Measurements from ENCODE around the gene FDPS. TPM values are rescaled to one million over a fixed set of nuclear protein-coding genes. Genes with fewer than 3 reads are reported as not detected.

FDPS gene
- polyA plus RNA-seq, 1 experiment = 126 TPM

DNA sequence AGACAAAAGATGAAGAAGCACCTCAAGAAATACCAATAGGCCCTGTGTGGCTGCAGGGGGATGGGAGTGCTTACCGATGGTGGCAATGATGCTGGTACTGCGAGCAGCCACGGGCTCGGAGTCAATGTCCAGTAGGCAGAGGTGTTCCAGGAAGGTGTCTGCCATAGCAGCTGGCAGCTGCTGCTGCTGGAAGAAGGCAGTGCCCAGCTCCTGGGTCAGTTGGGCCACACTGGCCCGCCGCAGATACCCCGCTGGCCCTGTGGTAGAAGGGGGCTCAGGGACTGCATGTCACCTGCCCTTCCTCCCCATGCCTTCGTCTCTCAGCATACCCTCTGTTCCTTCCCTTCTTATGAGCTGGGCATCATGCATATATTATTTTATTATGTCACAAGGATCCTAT lies 8.6 kb upstream of the FDPS start:
- TF ChIP-seq, protein P1, sequence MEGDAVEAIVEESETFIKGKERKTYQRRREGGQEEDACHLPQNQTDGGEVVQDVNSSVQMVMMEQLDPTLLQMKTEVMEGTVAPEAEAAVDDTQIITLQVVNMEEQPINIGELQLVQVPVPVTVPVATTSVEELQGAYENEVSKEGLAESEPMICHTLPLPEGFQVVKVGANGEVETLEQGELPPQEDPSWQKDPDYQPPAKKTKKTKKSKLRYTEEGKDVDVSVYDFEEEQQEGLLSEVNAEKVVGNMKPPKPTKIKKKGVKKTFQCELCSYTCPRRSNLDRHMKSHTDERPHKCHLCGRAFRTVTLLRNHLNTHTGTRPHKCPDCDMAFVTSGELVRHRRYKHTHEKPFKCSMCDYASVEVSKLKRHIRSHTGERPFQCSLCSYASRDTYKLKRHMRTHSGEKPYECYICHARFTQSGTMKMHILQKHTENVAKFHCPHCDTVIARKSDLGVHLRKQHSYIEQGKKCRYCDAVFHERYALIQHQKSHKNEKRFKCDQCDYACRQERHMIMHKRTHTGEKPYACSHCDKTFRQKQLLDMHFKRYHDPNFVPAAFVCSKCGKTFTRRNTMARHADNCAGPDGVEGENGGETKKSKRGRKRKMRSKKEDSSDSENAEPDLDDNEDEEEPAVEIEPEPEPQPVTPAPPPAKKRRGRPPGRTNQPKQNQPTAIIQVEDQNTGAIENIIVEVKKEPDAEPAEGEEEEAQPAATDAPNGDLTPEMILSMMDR (IDR thresholded peaks at IDR 0.05; ENCODE audit: insufficient read depth, low read depth, low read length) = no peak
- Histone ChIP-seq H3K4me3 (ENCODE audit: low read depth, low read length) (no peak overlapping the region), H3K27me3 (ENCODE audit: control insufficient read depth, insufficient read depth, low read length) (peaks cover 20% of the 10 kb centered on the region), H3K36me3 (ENCODE audit: control insufficient read depth, insufficient read depth, low read length) (no peaks in the 10 kb centered on the region)
- POLR2A ChIA-PET = no interaction called here
- CTCF ChIA-PET = interaction anchor here (1.0 to 2.2 kb wide), 4 partner anchors 22 to 81 kb away, joined by 3 to 10 read pairs (median 6); no protein-coding TSS in a partner anchor
- DNase-seq (ENCODE audit: low read depth) = no peak

DNA sequence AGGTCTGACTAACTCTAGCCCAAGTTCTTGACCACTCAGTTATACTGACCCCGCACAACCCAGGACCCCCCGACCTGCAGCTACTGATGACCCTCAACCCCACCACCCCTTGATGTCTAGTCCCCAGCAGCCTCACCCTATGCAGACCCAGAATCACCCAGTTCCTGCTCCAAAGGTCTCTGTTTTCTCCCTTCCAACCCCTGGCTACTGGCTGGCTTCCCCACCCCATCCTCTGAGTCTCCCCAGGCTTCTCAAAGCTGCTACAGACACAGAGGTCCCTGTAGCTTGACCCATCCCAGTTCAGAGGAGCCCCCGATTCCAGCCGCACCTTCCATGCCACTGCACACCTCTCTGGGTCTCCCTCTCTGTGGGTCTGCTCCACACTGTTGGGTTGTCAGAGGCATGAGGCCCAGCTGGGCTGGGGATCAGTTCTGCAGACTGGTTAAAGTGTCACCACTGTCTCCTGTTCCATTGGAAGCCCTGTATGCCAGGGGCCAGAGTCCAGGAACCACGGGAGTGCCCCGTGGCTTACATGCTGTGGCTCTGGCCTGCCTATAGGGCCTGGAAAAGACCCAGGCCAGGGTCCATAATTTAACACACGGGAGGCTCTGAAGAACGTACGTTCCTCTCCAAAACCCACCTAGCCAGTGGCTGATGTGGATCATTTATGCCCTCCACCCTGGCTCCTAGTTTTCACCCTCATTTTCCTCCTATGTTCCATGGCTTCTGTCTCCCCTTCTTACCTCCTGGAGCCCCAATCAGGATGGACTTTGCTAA lies 7.9 kb upstream of the FDPS start:
- CTCF ChIA-PET = interaction anchor here (1.0 to 2.2 kb wide), 4 partner anchors 22 to 80 kb away, joined by 3 to 10 read pairs (median 6); no protein-coding TSS in a partner anchor
- POLR2A ChIA-PET = no interaction called here
- TF ChIP-seq, protein P1 (IDR thresholded peaks at IDR 0.05; ENCODE audit: insufficient read depth, low read depth, low read length) = no peak
- no peak for DNase-seq (ENCODE audit: low read depth)
- Histone ChIP-seq H3K36me3 (ENCODE audit: control insufficient read depth, insufficient read depth, low read length) (no peaks in the 10 kb centered on the region), H3K4me3 (ENCODE audit: low read depth, low read length) (no peak overlapping the region), H3K27me3 (ENCODE audit: control insufficient read depth, insufficient read depth, low read length) (peaks cover 13% of the 10 kb centered on the region)

DNA sequence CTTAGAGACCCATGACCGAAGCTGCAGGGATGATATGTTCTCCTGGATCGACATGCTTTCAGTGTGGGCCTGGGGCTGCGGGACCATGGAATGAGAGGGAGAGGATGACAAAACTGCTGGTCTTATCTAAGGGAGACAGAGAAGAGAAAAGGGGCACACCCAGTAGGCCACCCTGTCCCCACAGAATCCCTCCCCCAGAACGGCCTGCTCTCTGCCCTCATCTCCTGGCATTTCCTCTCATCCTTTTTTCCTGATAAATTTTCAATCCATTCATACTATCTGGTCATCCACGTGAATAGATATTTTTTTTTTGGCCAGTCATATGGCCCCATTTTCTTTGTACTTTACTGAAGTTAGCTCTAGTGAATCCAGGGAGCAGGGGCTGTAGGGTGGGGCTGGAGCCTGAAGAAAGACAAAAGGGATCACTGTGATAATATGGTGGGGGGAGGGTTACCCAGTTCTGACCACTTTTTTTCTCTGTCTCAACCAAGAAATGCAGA lies 7.3 kb upstream of the FDPS start, which contains the start of gene PKLR:
PKLR (minus strand) TSS at position 97 of the 500 bp plus-strand sequence; CDS start at position 54, 43 bp downstream.
- Histone ChIP-seq H3K4me3 (ENCODE audit: low read depth, low read length) (no peak within 1 kb of the TSS), H3K27me3 (ENCODE audit: control insufficient read depth, insufficient read depth, low read length) (peaks cover 7% of the 10 kb centered on the region), H3K36me3 (ENCODE audit: control insufficient read depth, insufficient read depth, low read length) (no peaks in the 10 kb centered on the region)
- DNase-seq (ENCODE audit: low read depth) = no peak
- TF ChIP-seq, protein P1 (IDR thresholded peaks at IDR 0.05; ENCODE audit: insufficient read depth, low read depth, low read length) = no peak
- POLR2A ChIA-PET = no interaction called here
- CTCF ChIA-PET = interaction anchor here (2.2 kb wide), 1 partner anchor 51 kb away, joined by 10 read pairs; no protein-coding TSS in a partner anchor

DNA sequence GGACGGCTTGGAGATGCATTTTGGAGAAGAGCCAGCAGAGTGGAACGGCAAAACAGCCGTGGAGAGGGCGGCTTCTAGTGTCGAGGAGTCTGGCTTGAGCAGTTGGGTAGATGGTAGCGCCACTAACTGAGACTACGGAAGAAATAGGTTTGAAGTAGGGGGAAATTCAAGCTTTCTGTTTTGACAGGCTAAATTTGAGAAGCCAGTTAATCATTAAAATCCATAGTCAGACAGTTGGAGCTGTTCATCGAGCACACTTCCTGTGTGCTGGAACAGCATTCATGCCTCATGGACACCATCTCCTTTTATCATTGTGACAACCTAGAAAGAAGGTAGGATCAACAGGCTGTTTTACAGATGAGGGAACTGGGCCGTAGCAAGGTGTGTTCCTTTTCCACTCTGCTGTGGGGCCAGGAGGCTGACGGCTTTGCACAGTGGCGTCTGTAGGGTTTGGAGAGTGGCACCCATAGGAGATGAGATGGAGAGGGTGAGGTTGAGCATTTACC lies 4.1 kb upstream of the FDPS start:
- no peak for DNase-seq (ENCODE audit: low read depth)
- Histone ChIP-seq H3K27me3 (ENCODE audit: control insufficient read depth, insufficient read depth, low read length) (no peaks in the 10 kb centered on the region), H3K36me3 (ENCODE audit: control insufficient read depth, insufficient read depth, low read length) (no peaks in the 10 kb centered on the region), H3K4me3 (ENCODE audit: low read depth, low read length) (no peak overlapping the region)
- TF ChIP-seq, protein P1 (IDR thresholded peaks at IDR 0.05; ENCODE audit: insufficient read depth, low read depth, low read length) = no peak
- ChIA-PET POLR2A (no interaction called here), CTCF (interaction anchor here (1.2 to 1.4 kb wide), 2 partner anchors 19 to 54 kb away, joined by 3 to 4 read pairs; no protein-coding TSS in a partner anchor)

DNA sequence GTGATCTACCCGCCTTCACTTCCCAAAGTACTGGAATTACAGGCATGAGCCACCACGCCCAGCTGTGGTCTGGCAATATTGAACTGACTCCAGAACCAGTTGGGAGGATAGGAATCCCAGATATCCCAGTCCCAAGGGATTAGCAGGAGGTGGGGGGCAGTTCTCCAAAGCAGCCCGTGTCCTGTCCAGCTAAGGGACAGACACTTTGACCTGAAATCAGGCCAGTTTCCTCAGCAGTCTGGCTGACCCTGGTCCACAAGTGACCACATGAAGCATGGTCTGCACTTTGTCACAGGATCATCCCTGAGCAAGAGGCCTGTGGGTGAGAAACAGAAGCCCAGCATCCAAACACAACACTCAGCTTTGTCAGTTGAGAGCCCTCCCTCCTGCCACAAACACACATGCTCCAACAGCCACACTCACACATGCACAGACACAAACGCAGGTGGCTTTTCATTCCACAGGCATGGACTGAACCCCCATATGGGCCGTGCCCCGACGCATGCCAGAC lies 2.7 kb upstream of the FDPS start:
- H3K4me3 ChIP-seq (ENCODE audit: low read depth, low read length) = no peak overlapping the region
- CTCF ChIA-PET = interaction anchor here (1.0 to 2.0 kb wide), 6 partner anchors 13 to 55 kb away, joined by 3 to 19 read pairs (median 4); no protein-coding TSS in a partner anchor
- H3K36me3 ChIP-seq (ENCODE audit: control insufficient read depth, insufficient read depth, low read length) = 0 out of 2 replicates have a peak, but pooled peaks cover 1% of the 10 kb centered on the region
- H3K27me3 ChIP-seq (ENCODE audit: control insufficient read depth, insufficient read depth, low read length) = no peaks in the 10 kb centered on the region
- POLR2A ChIA-PET = no interaction called here
- DNase-seq (ENCODE audit: low read depth) = no peak
- TF ChIP-seq, protein P1 (IDR thresholded peaks at IDR 0.05; ENCODE audit: insufficient read depth, low read depth, low read length) = no peak

Data from BJ (cell line).